HG02610 (cell line): ENCODE measurements around the gene KRT17.
"Not testable (repeated sequence)": the region's sequence is repeated elsewhere in the genome, so short reads cannot be mapped to it uniquely, and the experiment has no call there.

ENCODE experiments used
- ATAC-seq: cut with Tn5 transposase; IDR thresholded peaks from one replicate; pipeline ENCODE4 v1.9.1; 2021; ENCODE audit warnings: mild to moderate bottlenecking, moderate library complexity; ENCODE audit not compliant: unreplicated experiment

The KRT17 gene

GRCh38 chr17:41578971-41579370 is 45.4 kb downstream of the KRT17 start:
- ATAC-seq, result no peak

GRCh38 chr17:41578538-41578937 is 45.8 kb downstream of the KRT17 start:
- ATAC-seq, result no peak

- ATAC-seq, result not testable (repeated sequence)
These were observed 47.6 kb downstream of the KRT17 start for GRCh38 chr17:41576740-41577139.

DNA sequence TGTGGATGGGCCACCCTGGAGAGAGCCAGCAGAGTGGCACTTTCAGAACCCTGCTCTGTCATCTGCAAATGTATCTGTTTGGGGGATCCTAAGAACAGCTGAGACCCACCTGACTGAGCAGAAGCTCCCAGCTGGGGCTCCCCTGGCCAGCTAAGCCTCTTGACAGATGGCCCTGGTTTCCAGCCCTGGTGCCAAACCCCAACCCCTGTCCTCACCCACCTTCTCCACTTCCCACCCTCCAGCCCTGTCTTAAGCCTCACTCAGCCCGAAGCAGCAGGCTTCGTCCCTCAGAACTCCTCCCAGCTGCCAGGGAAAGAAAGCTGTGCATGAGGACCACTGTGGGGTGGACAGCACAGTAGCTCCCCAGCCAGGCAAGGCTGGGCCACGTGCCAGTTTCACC is 49.0 kb downstream of the KRT17 start:
- ATAC-seq, result no peak

GRCh38 chr17:41571561-41572434 is 52.6 kb downstream of the KRT17 start, which contains the start of gene KRT9:
Gene KRT9 (minus strand): TSS chr17:41572059. CDS start chr17:41571992, 67 bp downstream.
- ATAC-seq, result no peak
